Measurements from ENCODE around the gene ABLIM1.

- TF ChIP-seq, protein P1, sequence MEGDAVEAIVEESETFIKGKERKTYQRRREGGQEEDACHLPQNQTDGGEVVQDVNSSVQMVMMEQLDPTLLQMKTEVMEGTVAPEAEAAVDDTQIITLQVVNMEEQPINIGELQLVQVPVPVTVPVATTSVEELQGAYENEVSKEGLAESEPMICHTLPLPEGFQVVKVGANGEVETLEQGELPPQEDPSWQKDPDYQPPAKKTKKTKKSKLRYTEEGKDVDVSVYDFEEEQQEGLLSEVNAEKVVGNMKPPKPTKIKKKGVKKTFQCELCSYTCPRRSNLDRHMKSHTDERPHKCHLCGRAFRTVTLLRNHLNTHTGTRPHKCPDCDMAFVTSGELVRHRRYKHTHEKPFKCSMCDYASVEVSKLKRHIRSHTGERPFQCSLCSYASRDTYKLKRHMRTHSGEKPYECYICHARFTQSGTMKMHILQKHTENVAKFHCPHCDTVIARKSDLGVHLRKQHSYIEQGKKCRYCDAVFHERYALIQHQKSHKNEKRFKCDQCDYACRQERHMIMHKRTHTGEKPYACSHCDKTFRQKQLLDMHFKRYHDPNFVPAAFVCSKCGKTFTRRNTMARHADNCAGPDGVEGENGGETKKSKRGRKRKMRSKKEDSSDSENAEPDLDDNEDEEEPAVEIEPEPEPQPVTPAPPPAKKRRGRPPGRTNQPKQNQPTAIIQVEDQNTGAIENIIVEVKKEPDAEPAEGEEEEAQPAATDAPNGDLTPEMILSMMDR (conservative IDR thresholded peaks at IDR 0.05) = no peak
- TF ChIP-seq ZFX (IDR thresholded peaks at IDR 0.05) = no peak
Observed at GRCh38 chr10:114658175-114658574, at the start of gene ABLIM1.

Measured in C4-2B (cell line).